Measurements from ENCODE around the gene ERP44. TPM values are rescaled to one million over a fixed set of nuclear protein-coding genes. Genes with fewer than 3 reads are reported as not detected.

The ERP44 gene
- total RNA-seq, 1 experiment from 2014 or later = 10.1 TPM

GRCh38 chr9:100100146-100100667 is 1.4 kb upstream of the ERP44 start:
- BruUV-seq (replicated peaks) = no TSS peak
- ChIA-PET CTCF (no interaction called here), POLR2A (no interaction called here)
- no peaks in the 10 kb centered on the region for H3K36me3 ChIP-seq (ENCODE audit: control insufficient read depth, insufficient read depth, low read length)
- in situ Hi-C loops (cut with HindIII; ENCODE audit: low pct_unique_long_range_greater_than_20kb, low sequenced_read_pairs) (no loop called here), intact Hi-C loops (cut with micrococcal nuclease; ENCODE audit: unreplicated experiment) (no loop called here)
- no peak for ATAC-seq
- no peak for TF ChIP-seq SIN3A (IDR thresholded peaks at IDR 0.05; ENCODE audit: borderline replicate concordance, insufficient read depth, low read depth, low read length)
- TF ChIP-seq, protein P1, sequence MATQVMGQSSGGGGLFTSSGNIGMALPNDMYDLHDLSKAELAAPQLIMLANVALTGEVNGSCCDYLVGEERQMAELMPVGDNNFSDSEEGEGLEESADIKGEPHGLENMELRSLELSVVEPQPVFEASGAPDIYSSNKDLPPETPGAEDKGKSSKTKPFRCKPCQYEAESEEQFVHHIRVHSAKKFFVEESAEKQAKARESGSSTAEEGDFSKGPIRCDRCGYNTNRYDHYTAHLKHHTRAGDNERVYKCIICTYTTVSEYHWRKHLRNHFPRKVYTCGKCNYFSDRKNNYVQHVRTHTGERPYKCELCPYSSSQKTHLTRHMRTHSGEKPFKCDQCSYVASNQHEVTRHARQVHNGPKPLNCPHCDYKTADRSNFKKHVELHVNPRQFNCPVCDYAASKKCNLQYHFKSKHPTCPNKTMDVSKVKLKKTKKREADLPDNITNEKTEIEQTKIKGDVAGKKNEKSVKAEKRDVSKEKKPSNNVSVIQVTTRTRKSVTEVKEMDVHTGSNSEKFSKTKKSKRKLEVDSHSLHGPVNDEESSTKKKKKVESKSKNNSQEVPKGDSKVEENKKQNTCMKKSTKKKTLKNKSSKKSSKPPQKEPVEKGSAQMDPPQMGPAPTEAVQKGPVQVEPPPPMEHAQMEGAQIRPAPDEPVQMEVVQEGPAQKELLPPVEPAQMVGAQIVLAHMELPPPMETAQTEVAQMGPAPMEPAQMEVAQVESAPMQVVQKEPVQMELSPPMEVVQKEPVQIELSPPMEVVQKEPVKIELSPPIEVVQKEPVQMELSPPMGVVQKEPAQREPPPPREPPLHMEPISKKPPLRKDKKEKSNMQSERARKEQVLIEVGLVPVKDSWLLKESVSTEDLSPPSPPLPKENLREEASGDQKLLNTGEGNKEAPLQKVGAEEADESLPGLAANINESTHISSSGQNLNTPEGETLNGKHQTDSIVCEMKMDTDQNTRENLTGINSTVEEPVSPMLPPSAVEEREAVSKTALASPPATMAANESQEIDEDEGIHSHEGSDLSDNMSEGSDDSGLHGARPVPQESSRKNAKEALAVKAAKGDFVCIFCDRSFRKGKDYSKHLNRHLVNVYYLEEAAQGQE (IDR thresholded peaks at IDR 0.05; ENCODE audit: insufficient read depth in 1 of 2, low read depth in 2 of 2, low read length in 1 of 2) = no peak
- no peak for TF ChIP-seq POLR2AphosphoS5 (IDR thresholded peaks at IDR 0.05; ENCODE audit: low read depth, low read length)
- TF ChIP-seq CTCF (IDR thresholded peaks at IDR 0.05) = no peak
- no peak for TF ChIP-seq TCF7L2 (IDR thresholded peaks at IDR 0.05; ENCODE audit: low read depth, low read length)
- no peaks in the 10 kb centered on the region for H3K9me3 ChIP-seq (ENCODE audit: control insufficient read depth, insufficient read depth, low read depth, low read length)
- H3K4me3 ChIP-seq (ENCODE audit: low read depth in 2 of 2, low read length in 2 of 2) = peak overlapping the region; percentile 75 to 85
- peaks cover 7% of the 10 kb centered on the region; the same call in 1 of the 2 replicates for H3K4me1 ChIP-seq (ENCODE audit: control insufficient read depth, insufficient read depth, low read length)
- DNase-seq (ENCODE audit: low read depth, low spot score) = no peak
- H3K27me3 ChIP-seq (ENCODE audit: control insufficient read depth, insufficient read depth, low read length) = no peaks in the 10 kb centered on the region
- H3K27ac ChIP-seq (ENCODE audit: low read length) = peak overlapping the region; percentile 90

DNA sequence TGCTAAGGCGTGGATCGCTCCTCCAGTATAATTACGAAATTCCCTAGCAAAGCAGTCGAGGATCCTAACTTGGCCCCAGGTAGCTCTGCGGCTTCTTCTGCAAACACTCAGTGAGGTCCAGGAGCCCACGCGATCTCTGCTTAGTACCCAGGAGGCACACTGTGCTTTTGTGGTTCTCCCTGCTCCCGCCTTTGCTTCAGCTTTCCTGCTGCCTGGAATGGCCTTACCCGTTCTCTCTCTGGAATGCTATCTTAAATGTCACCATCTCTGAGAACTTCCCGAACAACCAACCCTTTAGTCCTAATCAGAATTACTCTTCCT is 882 bp upstream of the ERP44 start:
- peaks cover 7% of the 10 kb centered on the region; the same call in 1 of the 2 replicates for H3K4me1 ChIP-seq (ENCODE audit: control insufficient read depth, insufficient read depth, low read length)
- H3K9me3 ChIP-seq (ENCODE audit: control insufficient read depth, insufficient read depth, low read depth, low read length) = no peaks in the 10 kb centered on the region
- peak overlapping the region; percentile 90 for H3K27ac ChIP-seq (ENCODE audit: low read length)
- ChIA-PET CTCF (no interaction called here), POLR2A (no interaction called here)
- no peaks in the 10 kb centered on the region for H3K27me3 ChIP-seq (ENCODE audit: control insufficient read depth, insufficient read depth, low read length)
- peak; percentile 8 for DNase-seq (ENCODE audit: low read depth, low spot score)
- intact Hi-C loops (cut with micrococcal nuclease; ENCODE audit: unreplicated experiment) = no loop called here
- peak overlapping the region; percentile 75 to 85 for H3K4me3 ChIP-seq (ENCODE audit: low read depth in 2 of 2, low read length in 2 of 2)
- peak; percentile 24 for ATAC-seq
- in situ Hi-C loops (cut with HindIII; ENCODE audit: low pct_unique_long_range_greater_than_20kb, low sequenced_read_pairs) = no loop called here
- H3K36me3 ChIP-seq (ENCODE audit: control insufficient read depth, insufficient read depth, low read length) = no peaks in the 10 kb centered on the region
- TF ChIP-seq CTCF (IDR thresholded peaks at IDR 0.05) = no peak
- no peak for TF ChIP-seq SIN3A (IDR thresholded peaks at IDR 0.05; ENCODE audit: borderline replicate concordance, insufficient read depth, low read depth, low read length)
- no peak for TF ChIP-seq POLR2AphosphoS5 (IDR thresholded peaks at IDR 0.05; ENCODE audit: low read depth, low read length)
- TF ChIP-seq, protein P1 (IDR thresholded peaks at IDR 0.05; ENCODE audit: insufficient read depth in 1 of 2, low read depth in 2 of 2, low read length in 1 of 2) = no peak
- TF ChIP-seq TCF7L2 (IDR thresholded peaks at IDR 0.05; ENCODE audit: low read depth, low read length) = no peak
- no TSS peak for BruUV-seq (replicated peaks)

Measured in Panc1 (cell line).